HPDE6-E6E7 (cell line): ENCODE measurements around the gene RMND1.
"Not testable (repeated sequence)": the region's sequence is repeated elsewhere in the genome, so short reads cannot be mapped to it uniquely, and the experiment has no call there.

Experiments
- DNase-seq: peaks from one replicate; pipeline ENCODE4 v3.0.0; 2011; ENCODE audit warnings: missing footprints; ENCODE audit errors: extremely low spot score

The RMND1 gene

GRCh38 chr6:151452750-151453427, 963 bp upstream of the RMND1 start:
- DNase-seq: no peak

- no peak for DNase-seq
These were observed 443 bp downstream of the RMND1 start for GRCh38 chr6:151451417-151451949.

GRCh38 chr6:151450928-151451327, 998 bp downstream of the RMND1 start:
- not testable (repeated sequence) for DNase-seq

GRCh38 chr6:151448623-151449022, 3.3 kb downstream of the RMND1 start:
- no peak for DNase-seq

GRCh38 chr6:151447237-151447636, 4.7 kb downstream of the RMND1 start:
- DNase-seq: no peak

GRCh38 chr6:151445482-151445881, 6.4 kb downstream of the RMND1 start:
- no peak for DNase-seq

GRCh38 chr6:151443911-151444621, 7.9 kb downstream of the RMND1 start:
- DNase-seq: no peak

- no peak for DNase-seq
These were observed 8.5 kb downstream of the RMND1 start for GRCh38 chr6:151443454-151443853.

- DNase-seq: no peak
These were observed 9.6 kb downstream of the RMND1 start for GRCh38 chr6:151442371-151442770.

- no peak for DNase-seq
These were observed 10.3 kb downstream of the RMND1 start for GRCh38 chr6:151441390-151442166.

- no peak for DNase-seq
These were observed 11.0 kb downstream of the RMND1 start for GRCh38 chr6:151440930-151441329.

- DNase-seq: no peak
These were observed 11.4 kb downstream of the RMND1 start for GRCh38 chr6:151440498-151440897.

GRCh38 chr6:151437401-151437800, 14.5 kb downstream of the RMND1 start:
- no peak for DNase-seq

- DNase-seq: no peak
These were observed 15.1 kb downstream of the RMND1 start for GRCh38 chr6:151436802-151437201.

- DNase-seq: no peak
These were observed 15.6 kb downstream of the RMND1 start for GRCh38 chr6:151436300-151436699.

- no peak for DNase-seq
These were observed 17.6 kb downstream of the RMND1 start for GRCh38 chr6:151434369-151434768.

- DNase-seq: no peak
These were observed 19.3 kb downstream of the RMND1 start for GRCh38 chr6:151432651-151433050.

- no peak for DNase-seq
These were observed 20.6 kb downstream of the RMND1 start for GRCh38 chr6:151431337-151431736.

- no peak for DNase-seq
These were observed 21.0 kb downstream of the RMND1 start for GRCh38 chr6:151430886-151431285.

GRCh38 chr6:151428093-151428735, 23.7 kb downstream of the RMND1 start:
- no peak for DNase-seq

- no peak for DNase-seq
These were observed 26.4 kb downstream of the RMND1 start for GRCh38 chr6:151425561-151425960.

GRCh38 chr6:151422981-151423380, 28.9 kb downstream of the RMND1 start:
- DNase-seq: no peak
